ENCODE results near the gene MTFMT. TPM values are rescaled to one million over a fixed set of nuclear protein-coding genes. Genes with fewer than 3 reads are reported as not detected.

The MTFMT gene
- total and polyA plus RNA-seq, 2 of the 13 experiments (the other 11 are each of a cell fraction or from before 2014, with no cell fraction given), result 9.9 to 23.2 TPM

DNA sequence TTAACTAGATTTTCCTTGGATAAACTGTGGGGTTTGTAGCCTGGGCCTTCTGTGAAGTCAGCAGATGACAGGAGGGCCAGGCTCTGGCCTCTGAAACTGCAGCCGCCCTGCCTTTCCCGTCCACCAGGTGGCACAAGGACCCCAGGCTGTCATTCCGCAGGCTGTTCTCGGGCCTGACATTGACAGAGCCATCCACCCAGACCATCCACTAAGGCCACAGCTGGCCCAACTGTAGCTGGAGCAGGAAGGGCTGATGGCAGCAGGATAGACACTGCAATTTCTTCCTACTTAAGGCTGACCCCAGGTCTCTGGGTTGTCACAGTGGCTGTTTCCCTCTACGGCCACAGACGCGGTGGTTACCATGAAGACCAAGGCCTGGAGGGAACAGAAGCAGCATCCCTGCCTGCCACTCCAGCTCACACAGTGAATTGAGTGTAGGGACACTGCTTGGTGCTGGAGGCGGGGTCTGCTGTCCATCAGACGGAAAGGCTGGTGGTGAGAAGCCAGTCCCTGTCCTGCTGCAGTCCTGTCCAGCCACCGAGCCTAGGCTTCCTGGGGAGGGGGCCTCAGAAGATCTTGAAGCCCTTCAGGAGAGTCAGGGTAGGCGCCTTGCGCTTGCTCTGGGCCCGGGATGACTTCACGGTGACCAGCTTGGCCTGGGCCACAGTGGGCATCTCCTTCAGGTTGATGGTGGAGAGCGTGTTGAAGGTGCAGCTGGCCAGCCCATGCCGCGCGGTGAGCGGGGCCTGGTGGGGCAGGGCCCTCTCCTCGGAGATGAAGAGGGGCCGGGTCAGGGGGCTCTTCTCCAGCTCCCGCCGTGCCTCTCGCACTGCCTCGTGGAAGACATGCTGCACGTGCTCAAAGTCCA, 25.1 kb upstream of the MTFMT start (continued):
- 0 out of 2 replicates have a peak, but pooled peaks have one; percentile 14 for TF ChIP-seq ATF3 (CRISPR knock-in tag; IDR thresholded peaks at IDR 0.05)
- TF ChIP-seq, protein P1, sequence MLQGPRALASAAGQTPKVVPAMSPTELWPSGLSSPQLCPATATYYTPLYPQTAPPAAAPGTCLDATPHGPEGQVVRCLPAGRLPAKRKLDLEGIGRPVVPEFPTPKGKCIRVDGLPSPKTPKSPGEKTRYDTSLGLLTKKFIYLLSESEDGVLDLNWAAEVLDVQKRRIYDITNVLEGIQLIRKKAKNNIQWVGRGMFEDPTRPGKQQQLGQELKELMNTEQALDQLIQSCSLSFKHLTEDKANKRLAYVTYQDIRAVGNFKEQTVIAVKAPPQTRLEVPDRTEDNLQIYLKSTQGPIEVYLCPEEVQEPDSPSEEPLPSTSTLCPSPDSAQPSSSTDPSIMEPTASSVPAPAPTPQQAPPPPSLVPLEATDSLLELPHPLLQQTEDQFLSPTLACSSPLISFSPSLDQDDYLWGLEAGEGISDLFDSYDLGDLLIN (CRISPR knock-in tag; IDR thresholded peaks at IDR 0.05; ENCODE audit: borderline replicate concordance), result no peak
- peak; percentile 61; the same call in 1 of the 2 replicates for TF ChIP-seq NFKB2 (CRISPR knock-in tag; IDR thresholded peaks at IDR 0.05; ENCODE audit: borderline replicate concordance)
- no peak for TF ChIP-seq ZBTB42 (CRISPR knock-in tag; IDR thresholded peaks at IDR 0.05)
- TF ChIP-seq NR2F1 (CRISPR knock-in tag; IDR thresholded peaks at IDR 0.05), result no peak
- no peak; the same call in 1 of the 2 replicates for TF ChIP-seq NR2F2 (IDR thresholded peaks at IDR 0.05; ENCODE audit: borderline replicate concordance, low read depth)
- peak; percentile 44; the same call in 1 of the 2 replicates for TF ChIP-seq JUN (CRISPR knock-in tag; IDR thresholded peaks at IDR 0.05)
- no peak for TF ChIP-seq RFX1 (IDR thresholded peaks at IDR 0.05)
- no peak for TF ChIP-seq ZNF264 (CRISPR knock-in tag; IDR thresholded peaks at IDR 0.05)
- TF ChIP-seq ZNF20 (CRISPR knock-in tag; IDR thresholded peaks at IDR 0.05), result no peak
- no peak for TF ChIP-seq ZNF225 (CRISPR knock-in tag; IDR thresholded peaks at IDR 0.05)
- no peak for TF ChIP-seq KDM5B (CRISPR knock-in tag; IDR thresholded peaks at IDR 0.05; ENCODE audit: borderline replicate concordance)
- no peak for TF ChIP-seq ZNF30 (CRISPR knock-in tag; IDR thresholded peaks at IDR 0.05)
- TF ChIP-seq SMARCC2 (IDR thresholded peaks at IDR 0.05), result no peak
- TF ChIP-seq POGZ (CRISPR knock-in tag; IDR thresholded peaks at IDR 0.05), result no peak
- TF ChIP-seq HNF1A (IDR thresholded peaks at IDR 0.05; ENCODE audit: low read depth), result no peak
- TF ChIP-seq HNF1A (CRISPR knock-in tag; IDR thresholded peaks at IDR 0.05; ENCODE audit: borderline replicate concordance), result peak; percentile 27; the same call in 1 of the 2 replicates
- TF ChIP-seq SOX6 (IDR thresholded peaks at IDR 0.05), result no peak
- peak; percentile 40; the same call in 1 of the 2 replicates for TF ChIP-seq SOX6 (CRISPR knock-in tag; IDR thresholded peaks at IDR 0.05)
- no peak for TF ChIP-seq SNAPC2 (CRISPR knock-in tag; IDR thresholded peaks at IDR 0.05)
- TF ChIP-seq ZNF343 (CRISPR knock-in tag; IDR thresholded peaks at IDR 0.05), result no peak
- no peak for TF ChIP-seq ZBTB34 (CRISPR knock-in tag; IDR thresholded peaks at IDR 0.05)
- no peak for TF ChIP-seq ZNF563 (CRISPR knock-in tag; IDR thresholded peaks at IDR 0.05)
- no peak for TF ChIP-seq ARHGAP35 (CRISPR knock-in tag; IDR thresholded peaks at IDR 0.05; ENCODE audit: borderline replicate concordance)
